ENCODE measurements around the gene AHNAK.
A peak's percentile ranks its signal among the peaks of the same experiment; 100 is the strongest.

The AHNAK gene

DNA sequence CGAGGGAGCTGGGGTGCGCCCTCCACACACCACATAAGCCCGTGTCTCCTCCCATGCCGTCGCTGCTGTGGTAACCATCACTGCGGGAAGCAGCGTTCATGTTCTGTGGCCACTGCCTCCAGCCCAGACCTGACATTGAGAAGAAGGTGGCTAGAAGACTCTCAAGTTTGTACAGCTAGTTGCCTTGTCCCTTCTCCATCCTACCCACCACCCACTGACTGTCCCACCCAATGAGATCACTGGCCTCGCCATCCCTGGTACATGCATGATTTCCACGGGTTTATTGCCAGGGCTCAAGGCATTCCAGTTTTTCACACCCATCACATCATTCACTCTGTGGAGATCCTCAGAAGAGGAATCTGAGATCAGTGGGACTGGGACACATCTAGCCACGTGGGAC, 33.0 kb downstream of the AHNAK start:
- H3K27ac ChIP-seq: peak overlapping the region; percentile 66
- POLR2A ChIA-PET (ENCODE audit: low non-redundant PET): interaction anchor here (0.6 kb wide), 1 partner anchor 100 kb away, joined by 3 read pairs; no protein-coding TSS in a partner anchor
- DNase-seq (ENCODE audit: low spot score): no peak
- CTCF ChIA-PET: interaction anchor here (0.9 kb wide), 1 partner anchor 89 kb away, joined by 4 read pairs; no protein-coding TSS in a partner anchor
- TF ChIP-seq, protein P1, sequence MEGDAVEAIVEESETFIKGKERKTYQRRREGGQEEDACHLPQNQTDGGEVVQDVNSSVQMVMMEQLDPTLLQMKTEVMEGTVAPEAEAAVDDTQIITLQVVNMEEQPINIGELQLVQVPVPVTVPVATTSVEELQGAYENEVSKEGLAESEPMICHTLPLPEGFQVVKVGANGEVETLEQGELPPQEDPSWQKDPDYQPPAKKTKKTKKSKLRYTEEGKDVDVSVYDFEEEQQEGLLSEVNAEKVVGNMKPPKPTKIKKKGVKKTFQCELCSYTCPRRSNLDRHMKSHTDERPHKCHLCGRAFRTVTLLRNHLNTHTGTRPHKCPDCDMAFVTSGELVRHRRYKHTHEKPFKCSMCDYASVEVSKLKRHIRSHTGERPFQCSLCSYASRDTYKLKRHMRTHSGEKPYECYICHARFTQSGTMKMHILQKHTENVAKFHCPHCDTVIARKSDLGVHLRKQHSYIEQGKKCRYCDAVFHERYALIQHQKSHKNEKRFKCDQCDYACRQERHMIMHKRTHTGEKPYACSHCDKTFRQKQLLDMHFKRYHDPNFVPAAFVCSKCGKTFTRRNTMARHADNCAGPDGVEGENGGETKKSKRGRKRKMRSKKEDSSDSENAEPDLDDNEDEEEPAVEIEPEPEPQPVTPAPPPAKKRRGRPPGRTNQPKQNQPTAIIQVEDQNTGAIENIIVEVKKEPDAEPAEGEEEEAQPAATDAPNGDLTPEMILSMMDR (conservative IDR thresholded peaks at IDR 0.05; ENCODE audit: low read depth): no peak

DNA sequence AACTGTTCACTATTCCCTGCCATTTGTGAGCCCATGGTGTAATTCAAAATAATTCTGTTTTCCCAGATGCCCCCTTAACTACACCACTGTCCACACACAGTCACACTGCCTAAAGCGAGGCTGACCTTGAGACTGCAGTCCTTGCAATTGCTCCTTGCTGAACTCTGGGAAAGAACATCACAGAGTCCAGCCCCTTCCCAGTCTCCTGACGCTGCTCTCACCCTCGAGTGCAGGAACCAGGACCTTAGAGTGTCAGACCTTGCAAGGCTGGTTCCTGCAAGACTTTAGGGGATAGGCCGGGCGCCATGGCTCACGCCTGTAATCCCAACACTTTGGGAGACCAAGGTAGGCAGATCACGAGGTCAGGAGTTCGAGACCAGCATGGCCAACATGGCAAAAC, 33.6 kb downstream of the AHNAK start:
- ChIA-PET POLR2A (ENCODE audit: low non-redundant PET) (no interaction called here), CTCF (no interaction called here)
- peak overlapping the region; percentile 66 for H3K27ac ChIP-seq

DNA sequence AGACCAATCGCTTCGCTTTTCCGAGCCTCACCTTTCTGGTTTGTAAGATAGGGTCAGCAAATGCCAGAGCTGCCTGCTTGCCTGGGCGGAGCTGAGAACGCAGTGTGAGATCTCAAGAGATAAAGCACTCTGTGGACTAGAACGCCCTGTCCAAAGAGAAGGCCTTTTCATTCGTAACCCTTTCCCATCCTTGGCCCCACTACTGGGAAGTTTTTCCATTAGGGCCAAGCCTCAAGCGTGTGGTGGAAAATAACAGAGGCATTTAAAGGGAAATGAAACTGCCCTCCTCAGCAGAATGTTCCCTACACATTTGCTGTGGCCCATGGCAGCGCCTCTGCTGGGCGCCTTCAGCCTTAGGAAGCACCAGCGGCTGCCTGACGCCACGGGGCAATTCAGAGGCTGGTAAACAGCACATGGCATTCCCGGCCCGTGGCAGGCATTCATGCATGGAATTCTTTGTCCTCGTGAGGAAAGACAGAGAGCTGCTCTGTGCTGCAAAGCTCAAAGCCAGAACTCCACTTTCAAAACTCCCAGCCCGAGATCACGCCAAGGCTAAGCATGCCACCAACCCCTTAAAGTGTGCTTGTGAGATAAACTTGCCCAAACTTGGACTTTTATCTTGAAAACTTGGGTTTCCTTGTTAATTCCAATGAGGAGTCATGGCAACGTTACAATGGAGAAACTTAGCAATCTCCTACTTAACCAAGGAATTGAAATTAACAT, 38.1 kb downstream of the AHNAK start:
- CTCF ChIA-PET: interaction anchor here (0.6 to 1.9 kb wide), 2 partner anchors 11 to 34 kb away, joined by 5 to 7 read pairs; no protein-coding TSS in a partner anchor
- no peak for DNase-seq (ENCODE audit: low spot score)
- POLR2A ChIA-PET (ENCODE audit: low non-redundant PET): no interaction called here
- H3K27ac ChIP-seq: peak overlapping the region; percentile 38
- TF ChIP-seq, protein P1 (conservative IDR thresholded peaks at IDR 0.05; ENCODE audit: low read depth): no peak

More for the DNA sequence above, 33.6 kb downstream of the AHNAK start:
- TF ChIP-seq, protein P1 (conservative IDR thresholded peaks at IDR 0.05; ENCODE audit: low read depth): no peak
- DNase-seq (ENCODE audit: low spot score): no peak

DNA sequence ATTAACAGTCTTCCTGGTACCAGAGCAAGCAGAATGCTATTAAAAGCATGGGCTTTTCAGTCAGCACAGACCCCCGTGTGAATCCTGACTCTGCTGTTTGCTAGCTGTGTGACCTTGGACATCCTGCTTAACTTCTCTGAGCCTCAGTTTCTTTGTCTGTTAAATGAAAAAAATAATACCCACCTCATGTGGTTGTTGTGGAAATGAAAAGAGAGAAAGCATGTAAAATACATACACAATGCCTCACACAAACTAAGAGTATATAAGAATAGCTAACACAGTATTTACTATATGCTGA, 39.5 kb downstream of the AHNAK start:
- ChIA-PET POLR2A (ENCODE audit: low non-redundant PET) (no interaction called here), CTCF (interaction anchor here (1.9 kb wide), 1 partner anchor 35 kb away, joined by 7 read pairs; no protein-coding TSS in a partner anchor)
- no peak overlapping the region for H3K27ac ChIP-seq
- DNase-seq (ENCODE audit: low spot score): no peak
- TF ChIP-seq, protein P1 (conservative IDR thresholded peaks at IDR 0.05; ENCODE audit: low read depth): no peak

DNA sequence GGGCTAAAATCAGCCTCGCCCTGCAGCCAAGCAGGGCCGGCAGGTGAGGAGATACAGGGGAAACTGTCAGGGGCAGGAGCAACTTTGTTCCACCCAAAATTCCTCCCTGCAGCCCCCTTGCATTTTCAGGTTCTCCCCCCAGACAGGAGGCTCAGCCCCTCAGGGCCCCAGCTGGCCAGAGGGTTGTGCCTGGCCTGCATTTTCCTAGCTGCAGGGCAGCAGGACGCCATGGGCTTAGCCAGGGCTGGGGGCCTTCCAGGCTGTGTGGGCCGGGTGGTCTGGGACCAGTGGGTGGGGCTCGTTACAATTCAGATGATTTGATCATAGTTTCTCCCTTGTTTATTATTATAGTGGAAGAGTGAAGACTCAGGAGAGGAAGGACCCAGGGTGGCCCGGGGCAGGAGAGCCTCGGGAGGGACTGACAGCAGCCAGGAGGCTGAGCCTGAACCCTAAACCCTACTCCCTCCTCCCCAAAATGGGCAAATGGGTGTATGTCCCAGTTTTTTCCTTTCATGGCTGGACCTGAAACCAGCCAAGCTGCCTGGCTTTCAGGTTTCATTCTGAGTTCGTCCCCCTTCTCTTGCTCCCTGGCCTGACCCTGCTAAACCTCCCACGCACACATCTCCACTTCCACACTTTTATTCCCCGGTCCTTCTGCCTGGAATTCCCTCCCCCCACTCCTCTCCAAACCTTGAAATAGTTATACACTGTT, 40.0 kb downstream of the AHNAK start:
- DNase-seq (ENCODE audit: low spot score): no peak
- ChIA-PET POLR2A (ENCODE audit: low non-redundant PET) (no interaction called here), CTCF (interaction anchor here (0.6 kb wide), 1 partner anchor 54 kb away, joined by 3 read pairs; no protein-coding TSS in a partner anchor)
- TF ChIP-seq, protein P1 (conservative IDR thresholded peaks at IDR 0.05; ENCODE audit: low read depth): no peak
- H3K27ac ChIP-seq: peak overlapping the region; percentile 19

DNA sequence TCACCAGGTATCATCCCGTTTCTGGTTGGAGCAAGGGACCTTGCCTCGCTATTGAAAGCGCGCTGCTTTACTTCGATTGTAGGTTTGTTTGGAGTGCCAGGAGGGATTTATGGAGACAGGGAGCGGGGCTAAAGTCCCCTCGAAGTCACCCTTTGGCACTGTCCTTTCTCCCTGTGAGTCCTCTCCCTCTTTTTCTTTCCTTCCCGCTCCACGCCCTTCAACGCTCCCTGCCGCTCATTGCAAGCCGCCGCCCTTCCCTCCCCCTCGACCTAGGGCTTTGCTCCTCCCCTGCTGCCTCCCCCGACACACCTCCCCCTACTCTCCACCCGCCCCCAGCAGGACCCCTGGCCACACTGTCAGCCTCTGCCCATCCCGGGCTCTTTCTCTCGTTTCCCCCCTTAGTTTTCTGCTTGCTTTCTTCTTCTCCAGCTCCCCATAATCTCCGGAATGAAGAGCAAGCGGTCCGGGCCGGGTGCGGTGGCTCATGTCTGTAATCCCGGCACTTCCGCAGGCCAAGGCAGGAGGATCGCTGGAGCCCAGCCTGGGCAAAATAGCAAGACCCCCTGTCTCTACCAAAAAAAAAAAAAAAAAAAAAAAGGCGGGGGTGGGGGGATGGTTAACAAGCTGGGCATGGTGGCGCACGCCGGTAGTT, 41.0 kb downstream of the AHNAK start:
- H3K27ac ChIP-seq: no peak overlapping the region
- no peak for DNase-seq (ENCODE audit: low spot score)
- ChIA-PET POLR2A (ENCODE audit: low non-redundant PET) (no interaction called here), CTCF (interaction anchor here (0.6 kb wide), 1 partner anchor 334 kb away, joined by 3 read pairs; no protein-coding TSS in a partner anchor)
- TF ChIP-seq, protein P1 (conservative IDR thresholded peaks at IDR 0.05; ENCODE audit: low read depth): no peak

Data from RWPE1 (cell line).